NT2/D1 (cell line): ENCODE measurements around the gene CCDC174.

Source experiments
- SUZ12 ChIP-seq: IDR thresholded peaks from 2 replicates; pipeline ENCODE4 v1.6.1; 2011; ENCODE audit not compliant: insufficient read length, insufficient read depth; ENCODE audit errors: extremely low read depth
- ZNF274 ChIP-seq: IDR thresholded peaks from 2 replicates; pipeline ENCODE4 v1.6.1; 2011; ENCODE audit warnings: mild to moderate bottlenecking, low read depth, low read length

DNA sequence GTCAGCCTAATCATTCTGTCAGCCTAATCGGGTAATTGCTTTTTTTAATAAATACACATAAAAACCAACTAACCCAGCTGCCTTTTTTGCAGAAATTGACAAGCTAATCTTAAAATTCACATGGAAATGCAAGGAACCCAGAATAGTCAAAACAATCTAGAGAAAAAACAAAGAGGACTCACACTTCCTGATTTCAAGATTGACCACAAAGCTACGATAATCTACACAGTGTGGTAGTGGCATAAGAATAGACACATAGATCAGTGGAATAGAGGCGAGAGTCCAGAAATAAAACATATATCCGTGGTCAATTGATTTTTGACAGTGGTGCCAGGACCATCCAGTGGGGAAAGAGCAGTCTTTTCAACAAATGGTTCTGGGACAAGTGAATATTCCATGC is 21.0 kb downstream of the CCDC174 start:
- TF ChIP-seq ZNF274 (no peak), SUZ12 (no peak)
